HCT116 (cell line): ENCODE data around the gene NOTCH1. TPM values are rescaled to one million over a fixed set of nuclear protein-coding genes. Genes with fewer than 3 reads are reported as not detected.

Experiments used
- ATAC-seq: fragments of 200-7000 bp; cut with Tn5 transposase; 2 replicates; pipeline ENCODE4 v1.9.1; 2020; ENCODE audit warnings: mild to moderate bottlenecking, moderate library complexity
- BruUV-seq: library from RNA; stranded (reverse); fragments of 400-500 nt; replicated peaks from 2 replicates; lab custom pipeline; 2021; lab: Mats Ljungman, UMichigan
- CTCF ChIA-PET: fragments of 300-600 bp; sonication (Branson Sonifier 250); formaldehyde crosslinking; loops from one replicate; lab custom pipeline; 2021; ENCODE audit warnings: antibody characterized with exemption; lab: Charles Lee
- POLR2A ChIA-PET: fragments of 300-600, 350-600 bp; sonication (Branson Sonifier 250); formaldehyde crosslinking; loops from one replicate; lab custom pipeline; 2021; ENCODE audit warnings: antibody characterized with exemption; lab: Charles Lee
- RAD21 ChIA-PET, 2 experiments: fragments of 300-600 bp; sonication (Branson Sonifier 250); formaldehyde crosslinking; loops; one replicate each; lab custom pipeline; 2023; ENCODE audit warnings: low total read pairs in 2 of 2; ENCODE audit not compliant: uncharacterized antibody in 2 of 2, unreplicated experiment in 2 of 2, low non-redundant PET in 1 of 2; lab: Charles Lee
- DNase-seq: peaks from one replicate; pipeline ENCODE4 v3.0.0-alpha.2; 2010; ENCODE audit warnings: low read depth, low spot score
- H2AFZ ChIP-seq: fragments of 200-600 bp; shearing (Covaris generic), sonication (generic); 2 replicates; pipeline ENCODE4 v1.6.1; 2017; ENCODE audit warnings: low read depth, mixed run types, mixed read lengths, antibody characterized with exemption, low read length; ENCODE audit not compliant: poor library complexity, severe bottlenecking
- H3K27ac ChIP-seq: 2 replicates; pipeline ENCODE4 v1.5.1; 2012; ENCODE audit warnings: low read depth, low read length
- H3K27me3 ChIP-seq: fragments of 200-600 bp; sonication (generic); 2 replicates; pipeline ENCODE4 v1.6.1; 2016; ENCODE audit warnings: mixed run types, low read length, mixed read lengths; ENCODE audit not compliant: insufficient read depth
- H3K36me3 ChIP-seq, 2 experiments: fragments of 200-500 bp in 1 of 2; fragments of 200-600 bp in 1 of 2; sonication (Bioruptor generic) in 1 of 2; sonication (generic) in 1 of 2; 2 replicates each; pipeline versions ENCODE4 v1.5.1 to v1.6.1; 2014 to 2016; ENCODE audit warnings: low read length in 2 of 2, inconsistent platforms in 1 of 2, mixed read lengths in 1 of 2, mixed run types in 1 of 2; ENCODE audit not compliant: insufficient read depth in 2 of 2, control insufficient read depth in 1 of 2
- H3K4me1 ChIP-seq, 2 experiments: fragments of 200-600 bp in 1 of 2; sonication (generic) in 1 of 2; 2 replicates each; pipeline versions ENCODE4 v1.5.1 to v1.6.1; 2012 to 2017; ENCODE audit warnings: low read length in 2 of 2, inconsistent platforms in 1 of 2, mild to moderate bottlenecking in 1 of 2, mixed read lengths in 1 of 2, mixed run types in 1 of 2, moderate library complexity in 1 of 2; ENCODE audit not compliant: insufficient read depth in 2 of 2, control insufficient read depth in 1 of 2
- H3K4me2 ChIP-seq: fragments of 200-600 bp; sonication (generic); 2 replicates; pipeline ENCODE4 v1.6.1; 2017; ENCODE audit warnings: mixed run types, low read length, mixed read lengths
- H3K4me3 ChIP-seq, 2 experiments: fragments of 200-600 bp in 1 of 2; sonication (generic) in 1 of 2; replicated peaks in 1 of 2; 2 replicates each; pipeline ENCODE4 v1.5.1; 2011 to 2016; ENCODE audit warnings: low read length in 2 of 2, control low read depth in 1 of 2, low read depth in 1 of 2, mild to moderate bottlenecking in 1 of 2, mixed read lengths in 1 of 2, mixed run types in 1 of 2
- H3K79me2 ChIP-seq: fragments of 200-600 bp; sonication (generic); 2 replicates; pipeline ENCODE4 v1.6.1; 2017; ENCODE audit warnings: mild to moderate bottlenecking, mixed run types, low read length, moderate library complexity, mixed read lengths; ENCODE audit not compliant: insufficient read depth
- H3K9ac ChIP-seq: fragments of 200-600 bp; sonication (generic); 2 replicates; pipeline ENCODE4 v1.6.1; 2016; ENCODE audit warnings: low read length, mixed read lengths
- H3K9me2 ChIP-seq: fragments of 200-600 bp; sonication (generic), shearing (Covaris generic); 2 replicates; pipeline ENCODE4 v1.6.1; 2017; ENCODE audit warnings: mixed run types, mild to moderate bottlenecking, moderate library complexity; ENCODE audit not compliant: insufficient read depth
- H3K9me3 ChIP-seq, 2 experiments: fragments of 200-500 bp in 1 of 2; fragments of 200-600 bp in 1 of 2; sonication (Bioruptor generic) in 1 of 2; sonication (generic) in 1 of 2; 2 replicates each; pipeline ENCODE4 v1.6.1; 2014 to 2017; ENCODE audit warnings: low read length in 2 of 2, mixed read lengths in 2 of 2, inconsistent platforms in 1 of 2, low read depth in 1 of 2, mild to moderate bottlenecking in 1 of 2, mixed run types in 1 of 2, moderate library complexity in 1 of 2; ENCODE audit not compliant: control insufficient read depth in 1 of 2, insufficient read depth in 1 of 2
- H4K20me1 ChIP-seq: fragments of 200-600 bp; sonication (generic), shearing (Covaris generic); 2 replicates; pipeline ENCODE4 v1.6.1; 2017; ENCODE audit warnings: mixed run types, mild to moderate bottlenecking, moderate library complexity; ENCODE audit not compliant: insufficient read depth
- ATF3 ChIP-seq: IDR thresholded peaks from 2 replicates; pipeline ENCODE4 v1.6.1; 2012
- CBX3 ChIP-seq: IDR thresholded peaks from 2 replicates; pipeline ENCODE4 v1.6.1; 2012; ENCODE audit warnings: low read depth
- EGR1 ChIP-seq: IDR thresholded peaks from 2 replicates; pipeline ENCODE4 v1.6.1; 2012; ENCODE audit warnings: low read depth
- ELF1 ChIP-seq: IDR thresholded peaks from 2 replicates; pipeline ENCODE4 v1.6.1; 2012; ENCODE audit warnings: low read depth, borderline replicate concordance
- EZH2 ChIP-seq: fragments of 200-600 bp; sonication (generic); IDR thresholded peaks from 2 replicates; pipeline ENCODE4 v1.6.1; 2017; ENCODE audit warnings: antibody characterized with exemption, mixed run types
- EZH2phosphoT487 ChIP-seq: fragments of 200-600 bp; IDR thresholded peaks from 2 replicates; pipeline ENCODE4 v1.6.1; 2018; ENCODE audit warnings: antibody characterized with exemption, borderline replicate concordance
- FOSL1 ChIP-seq: IDR thresholded peaks from 2 replicates; pipeline ENCODE4 v1.6.1; 2012; ENCODE audit warnings: low read depth
- JUND ChIP-seq: IDR thresholded peaks from 2 replicates; pipeline ENCODE4 v1.6.1; 2012
- MAX ChIP-seq: IDR thresholded peaks from 2 replicates; pipeline ENCODE4 v1.6.1; 2012
- POLR2A ChIP-seq: IDR thresholded peaks from 2 replicates; pipeline ENCODE4 v1.7.0; 2011; ENCODE audit warnings: borderline replicate concordance; ENCODE audit not compliant: insufficient read depth, insufficient read length; ENCODE audit errors: extremely low read depth
- POLR2AphosphoS5 ChIP-seq: IDR thresholded peaks from 2 replicates; pipeline ENCODE4 v1.6.1; 2011; ENCODE audit warnings: mild to moderate bottlenecking, low read depth, low read length, moderate library complexity
- RAD21 ChIP-seq: IDR thresholded peaks from 2 replicates; pipeline ENCODE4 v1.6.1; 2012; ENCODE audit warnings: low read depth, mild to moderate bottlenecking
- SIN3A ChIP-seq: IDR thresholded peaks from 2 replicates; pipeline ENCODE4 v1.6.1; 2012; ENCODE audit warnings: low read depth
- SP1 ChIP-seq: IDR thresholded peaks from 2 replicates; pipeline ENCODE4 v1.6.1; 2012; ENCODE audit warnings: low read depth
- SRF ChIP-seq: IDR thresholded peaks from 2 replicates; pipeline ENCODE4 v1.6.1; 2012; ENCODE audit warnings: low read depth
- YY1 ChIP-seq: IDR thresholded peaks from 2 replicates; pipeline ENCODE4 v1.6.1; 2011; ENCODE audit warnings: low read length, low read depth, moderate library complexity, mild to moderate bottlenecking; ENCODE audit not compliant: insufficient replicate concordance; ENCODE audit errors: extremely low read depth
- ZBTB33 ChIP-seq: IDR thresholded peaks from 2 replicates; pipeline ENCODE4 v1.6.1; 2011; ENCODE audit warnings: mild to moderate bottlenecking, low read length, moderate library complexity; ENCODE audit not compliant: insufficient replicate concordance; ENCODE audit errors: extremely low read depth
- ZFX ChIP-seq: fragments of 450-650 bp; IDR thresholded peaks from 2 replicates; pipeline ENCODE4 v1.6.1; 2017
- ZNF274 ChIP-seq: fragments of 200-500 bp; sonication (Bioruptor generic); IDR thresholded peaks from 2 replicates; pipeline ENCODE4 v1.6.1; 2014; ENCODE audit warnings: mild to moderate bottlenecking, low read depth, low read length, inconsistent platforms
- intact Hi-C: fragments of 100-400 bp; cut with micrococcal nuclease; formaldehyde crosslinking; loops from 2 replicates; pipeline ENCODE4 v1.10.0; 2022
- total RNA-seq: library from RNA; stranded (reverse); gene quantifications from one replicate; pipeline ENCODE4 v1.2.1, GENCODE V29; 2021; ENCODE audit not compliant: unreplicated experiment

Gene NOTCH1
- total RNA-seq, 1 experiment from 2014 or later = 36.2 TPM

- H3K4me3 ChIP-seq = no peak overlapping the region
- H3K4me1 ChIP-seq = no peaks in the 10 kb centered on the region
- BruUV-seq = no TSS peak
- no peaks in the 10 kb centered on the region for H3K79me2 ChIP-seq
- ATAC-seq (no peak), DNase-seq (no peak)
- intact Hi-C loops = no loop called here
- H3K9me2 ChIP-seq = no peaks in the 10 kb centered on the region
- ChIA-PET POLR2A (no interaction called here), CTCF (no interaction called here), RAD21 (no interaction called here)
- no peak overlapping the region for H2AFZ ChIP-seq
- no peak overlapping the region for H3K9ac ChIP-seq
- no peak overlapping the region for H3K27ac ChIP-seq
- no peaks in the 10 kb centered on the region for H4K20me1 ChIP-seq
- no peaks in the 10 kb centered on the region for H3K27me3 ChIP-seq
- TF ChIP-seq YY1 (no peak), SRF (no peak), FOSL1 (no peak), EZH2phosphoT487 (no peak), JUND (no peak), ZNF274 (no peak), EZH2 (no peak), EGR1 (no peak), ATF3 (no peak), ELF1 (no peak), POLR2A (no peak), ZFX (no peak), SP1 (no peak), ZBTB33 (no peak), SIN3A (no peak), CBX3 (no peak), RAD21 (no peak), MAX (no peak), POLR2AphosphoS5 (no peak)
- peaks cover 9 to 13% of the 10 kb centered on the region in 2 experiments; a peak in 3 of 4 replicates for H3K36me3 ChIP-seq
- no peak overlapping the region for H3K4me2 ChIP-seq
- H3K9me3 ChIP-seq = no peaks in the 10 kb centered on the region
Measured at GRCh38 chr9:136501686-136502085, 44.2 kb downstream of the NOTCH1 start.
